ENCODE measurements around the gene ZNF362.

ZNF362 gene

DNA sequence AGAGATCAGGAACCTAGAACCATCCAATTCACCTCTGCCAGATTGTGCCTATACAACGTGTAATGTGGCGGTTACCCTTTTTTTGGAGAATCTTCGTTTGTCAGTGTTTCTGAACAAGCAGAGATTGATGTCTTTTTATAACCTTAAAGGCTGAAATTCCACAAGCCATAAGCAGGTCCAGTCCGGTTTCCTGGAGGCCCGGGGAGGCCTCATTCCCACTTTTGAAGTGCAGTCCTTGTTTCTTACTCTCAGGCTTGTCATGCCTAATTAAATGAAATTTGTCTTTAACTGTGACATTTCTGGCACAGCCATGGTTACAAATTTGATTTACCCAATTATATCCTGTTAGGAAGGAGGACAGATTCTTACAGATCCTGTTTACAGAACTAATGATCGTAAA is 27.8 kb downstream of the ZNF362 start:
- TF ChIP-seq ZBTB7A (IDR thresholded peaks at IDR 0.05; ENCODE audit: low read depth) (no peak), TEAD4 (IDR thresholded peaks at IDR 0.05) (no peak), CEBPB (IDR thresholded peaks at IDR 0.05) (no peak), YY1 (IDR thresholded peaks at IDR 0.05; ENCODE audit: low read depth) (no peak), CREB1 (IDR thresholded peaks at IDR 0.05; ENCODE audit: low read depth) (no peak), NFIC (IDR thresholded peaks at IDR 0.05) (no peak), EGR1 (IDR thresholded peaks at IDR 0.05) (no peak), TAF1 (IDR thresholded peaks at IDR 0.05; ENCODE audit: low read depth) (no peak), TCF12 (IDR thresholded peaks at IDR 0.05; ENCODE audit: low read depth) (no peak), FOXM1 (IDR thresholded peaks at IDR 0.05; ENCODE audit: borderline replicate concordance, low read depth) (no peak)
- TF ChIP-seq, protein P1, sequence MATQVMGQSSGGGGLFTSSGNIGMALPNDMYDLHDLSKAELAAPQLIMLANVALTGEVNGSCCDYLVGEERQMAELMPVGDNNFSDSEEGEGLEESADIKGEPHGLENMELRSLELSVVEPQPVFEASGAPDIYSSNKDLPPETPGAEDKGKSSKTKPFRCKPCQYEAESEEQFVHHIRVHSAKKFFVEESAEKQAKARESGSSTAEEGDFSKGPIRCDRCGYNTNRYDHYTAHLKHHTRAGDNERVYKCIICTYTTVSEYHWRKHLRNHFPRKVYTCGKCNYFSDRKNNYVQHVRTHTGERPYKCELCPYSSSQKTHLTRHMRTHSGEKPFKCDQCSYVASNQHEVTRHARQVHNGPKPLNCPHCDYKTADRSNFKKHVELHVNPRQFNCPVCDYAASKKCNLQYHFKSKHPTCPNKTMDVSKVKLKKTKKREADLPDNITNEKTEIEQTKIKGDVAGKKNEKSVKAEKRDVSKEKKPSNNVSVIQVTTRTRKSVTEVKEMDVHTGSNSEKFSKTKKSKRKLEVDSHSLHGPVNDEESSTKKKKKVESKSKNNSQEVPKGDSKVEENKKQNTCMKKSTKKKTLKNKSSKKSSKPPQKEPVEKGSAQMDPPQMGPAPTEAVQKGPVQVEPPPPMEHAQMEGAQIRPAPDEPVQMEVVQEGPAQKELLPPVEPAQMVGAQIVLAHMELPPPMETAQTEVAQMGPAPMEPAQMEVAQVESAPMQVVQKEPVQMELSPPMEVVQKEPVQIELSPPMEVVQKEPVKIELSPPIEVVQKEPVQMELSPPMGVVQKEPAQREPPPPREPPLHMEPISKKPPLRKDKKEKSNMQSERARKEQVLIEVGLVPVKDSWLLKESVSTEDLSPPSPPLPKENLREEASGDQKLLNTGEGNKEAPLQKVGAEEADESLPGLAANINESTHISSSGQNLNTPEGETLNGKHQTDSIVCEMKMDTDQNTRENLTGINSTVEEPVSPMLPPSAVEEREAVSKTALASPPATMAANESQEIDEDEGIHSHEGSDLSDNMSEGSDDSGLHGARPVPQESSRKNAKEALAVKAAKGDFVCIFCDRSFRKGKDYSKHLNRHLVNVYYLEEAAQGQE (IDR thresholded peaks at IDR 0.05; ENCODE audit: low read depth): no peak

GRCh38 chr1:33286451-33287185 is 30.3 kb downstream of the ZNF362 start:
- TF ChIP-seq FOXM1 (IDR thresholded peaks at IDR 0.05; ENCODE audit: borderline replicate concordance, low read depth) (no peak), YY1 (IDR thresholded peaks at IDR 0.05; ENCODE audit: low read depth) (no peak), CREB1 (IDR thresholded peaks at IDR 0.05; ENCODE audit: low read depth) (no peak), RAD21 (IDR thresholded peaks at IDR 0.05; ENCODE audit: low read depth) (no peak), NFIC (IDR thresholded peaks at IDR 0.05) (no peak), ZBTB7A (IDR thresholded peaks at IDR 0.05; ENCODE audit: low read depth) (no peak)

GRCh38 chr1:33287317-33287716 is 31.0 kb downstream of the ZNF362 start:
- no peak for TF ChIP-seq FOXM1 (IDR thresholded peaks at IDR 0.05; ENCODE audit: borderline replicate concordance, low read depth)
- TF ChIP-seq YY1 (IDR thresholded peaks at IDR 0.05; ENCODE audit: low read depth): no peak
- no peak for TF ChIP-seq RAD21 (IDR thresholded peaks at IDR 0.05; ENCODE audit: low read depth)
- TF ChIP-seq USF1 (IDR thresholded peaks at IDR 0.05): no peak
- no peak for TF ChIP-seq ZBTB7A (IDR thresholded peaks at IDR 0.05; ENCODE audit: low read depth)
- TF ChIP-seq CEBPB (IDR thresholded peaks at IDR 0.05): no peak
- TF ChIP-seq, protein P2, sequence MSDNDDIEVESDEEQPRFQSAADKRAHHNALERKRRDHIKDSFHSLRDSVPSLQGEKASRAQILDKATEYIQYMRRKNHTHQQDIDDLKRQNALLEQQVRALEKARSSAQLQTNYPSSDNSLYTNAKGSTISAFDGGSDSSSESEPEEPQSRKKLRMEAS (IDR thresholded peaks at IDR 0.05): no peak
- no peak for TF ChIP-seq NFIC (IDR thresholded peaks at IDR 0.05)
- no peak for TF ChIP-seq TAF1 (IDR thresholded peaks at IDR 0.05; ENCODE audit: low read depth)

DNA sequence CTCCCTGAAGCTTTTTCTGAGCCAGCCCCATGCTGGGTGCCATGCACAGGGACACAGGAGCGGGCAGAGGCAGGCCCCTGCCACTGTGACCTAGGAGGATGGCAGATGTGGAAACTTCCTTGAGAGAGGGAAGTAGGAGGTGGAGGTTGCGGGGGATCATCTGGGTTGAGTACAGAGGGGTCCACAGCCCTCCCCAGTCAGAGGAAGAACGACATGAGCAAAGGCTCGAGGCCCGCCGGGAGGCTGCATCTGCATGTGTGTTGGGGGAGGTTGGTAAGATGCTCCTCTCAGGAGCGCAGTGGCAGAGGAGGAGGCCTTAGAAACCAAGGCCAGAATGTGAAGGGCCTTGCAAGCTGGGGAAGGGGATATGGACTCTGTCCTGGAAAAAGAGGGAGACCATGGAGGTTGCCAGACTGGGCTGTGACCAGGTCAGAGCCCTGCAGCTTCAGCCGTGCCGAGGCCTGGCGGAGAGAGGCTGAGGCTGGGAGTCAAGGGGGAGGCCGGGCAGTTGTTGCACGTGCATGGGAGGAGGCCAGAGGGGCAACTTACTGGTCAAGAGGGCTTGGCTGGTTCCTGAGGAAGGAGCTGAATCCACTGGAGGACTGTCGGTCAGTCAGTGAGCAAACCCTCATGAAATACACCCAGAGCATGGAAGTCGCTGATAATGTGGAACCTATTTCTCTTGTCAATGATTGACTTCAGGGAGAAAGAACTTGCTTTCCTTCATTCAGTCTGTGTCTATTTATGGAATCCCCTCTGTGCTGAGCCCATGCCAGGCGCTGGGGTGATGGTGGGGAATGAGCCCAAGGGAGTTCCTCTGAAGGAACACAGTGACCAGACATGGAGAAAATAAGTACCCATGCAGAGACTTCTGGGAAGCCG is 32.9 kb downstream of the ZNF362 start:
- no peak for TF ChIP-seq CEBPB (IDR thresholded peaks at IDR 0.05)
- TF ChIP-seq TEAD4 (IDR thresholded peaks at IDR 0.05): no peak
- no peak for TF ChIP-seq USF1 (IDR thresholded peaks at IDR 0.05)
- TF ChIP-seq FOXM1 (IDR thresholded peaks at IDR 0.05; ENCODE audit: borderline replicate concordance, low read depth): no peak
- TF ChIP-seq ZBTB7A (IDR thresholded peaks at IDR 0.05; ENCODE audit: low read depth): no peak
- TF ChIP-seq EP300 (IDR thresholded peaks at IDR 0.05; ENCODE audit: borderline replicate concordance): no peak
- no peak for TF ChIP-seq EGR1 (IDR thresholded peaks at IDR 0.05)
- no peak for TF ChIP-seq YY1 (IDR thresholded peaks at IDR 0.05; ENCODE audit: low read depth)
- TF ChIP-seq NFIC (IDR thresholded peaks at IDR 0.05): no peak
- TF ChIP-seq, protein P2 (IDR thresholded peaks at IDR 0.05): no peak
- TF ChIP-seq RAD21 (IDR thresholded peaks at IDR 0.05; ENCODE audit: low read depth): no peak
- no peak for TF ChIP-seq TAF1 (IDR thresholded peaks at IDR 0.05; ENCODE audit: low read depth)
- TF ChIP-seq, protein P1 (IDR thresholded peaks at IDR 0.05; ENCODE audit: low read depth): no peak
- no peak for TF ChIP-seq CREB1 (IDR thresholded peaks at IDR 0.05; ENCODE audit: low read depth)
- TF ChIP-seq TCF12 (IDR thresholded peaks at IDR 0.05; ENCODE audit: low read depth): no peak

DNA sequence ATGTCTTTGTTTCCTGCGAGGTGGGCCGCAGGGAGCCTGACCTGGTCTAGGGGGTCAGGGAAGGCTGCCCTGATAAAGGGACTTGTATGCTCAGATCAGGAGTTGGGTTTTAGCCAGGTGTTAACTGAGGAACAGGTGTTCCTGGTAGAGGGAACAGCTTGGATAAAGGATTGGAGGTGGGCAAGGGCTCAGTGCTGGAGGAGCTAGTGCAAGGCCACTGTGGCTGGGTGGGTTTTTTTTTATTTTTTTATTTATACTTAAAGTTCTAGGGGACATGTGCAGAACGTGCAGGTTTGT is 33.5 kb downstream of the ZNF362 start:
- TF ChIP-seq EGR1 (IDR thresholded peaks at IDR 0.05) (no peak), CEBPB (IDR thresholded peaks at IDR 0.05) (no peak), ZBTB7A (IDR thresholded peaks at IDR 0.05; ENCODE audit: low read depth) (no peak), CREB1 (IDR thresholded peaks at IDR 0.05; ENCODE audit: low read depth) (no peak), FOXM1 (IDR thresholded peaks at IDR 0.05; ENCODE audit: borderline replicate concordance, low read depth) (no peak)
- TF ChIP-seq, protein P2 (IDR thresholded peaks at IDR 0.05): no peak

All from Ishikawa (cell line).